HepG2 (cell line): ENCODE data around the gene FUT6. TPM values are rescaled to one million over a fixed set of nuclear protein-coding genes. Genes with fewer than 3 reads are reported as not detected.
A peak's percentile ranks its signal among the peaks of the same experiment; 100 is the strongest.

Experiments used
- ARNTL ChIP-seq: sonication (generic); formaldehyde crosslinking; IDR thresholded peaks from 2 replicates; pipeline ENCODE4 v1.4.0; 2020; ENCODE audit warnings: mild to moderate bottlenecking, missing genetic modification reagents
- BORCS8-MEF2B ChIP-seq: sonication (generic); formaldehyde crosslinking; IDR thresholded peaks from 2 replicates; pipeline ENCODE4 v1.8.0; 2022; ENCODE audit warnings: mild to moderate bottlenecking, missing genetic modification reagents
- CHD4 ChIP-seq: fragments of 200-600 bp; sonication (generic); IDR thresholded peaks from 2 replicates; pipeline ENCODE4 v1.7.0; 2017; ENCODE audit warnings: mild to moderate bottlenecking, low read length, borderline replicate concordance
- DDIT3 ChIP-seq: sonication (generic); formaldehyde crosslinking; IDR thresholded peaks from 2 replicates; pipeline ENCODE4 v1.4.0; 2020; ENCODE audit warnings: mild to moderate bottlenecking, missing genetic modification reagents
- DMAP1 ChIP-seq: IDR thresholded peaks from 2 replicates; pipeline ENCODE4 v1.6.1; 2016
- EZH2 ChIP-seq: conservative IDR thresholded peaks from 2 replicates; pipeline ENCODE4 v1.6.1; 2012; ENCODE audit warnings: mild to moderate bottlenecking, low read depth, low read length, moderate library complexity
- FOXO1 ChIP-seq: sonication (generic); formaldehyde crosslinking; IDR thresholded peaks from 2 replicates; pipeline ENCODE4 v1.4.0; 2020; ENCODE audit warnings: missing genetic modification reagents
- HMGA1 ChIP-seq: sonication (generic); formaldehyde crosslinking; conservative IDR thresholded peaks from 2 replicates; pipeline ENCODE4 v1.4.0; 2020; ENCODE audit warnings: missing genetic modification reagents
- HNRNPL ChIP-seq: fragments of 200-400 bp; formaldehyde crosslinking; IDR thresholded peaks from 2 replicates; pipeline ENCODE4 v1.6.1; 2017; ENCODE audit warnings: mild to moderate bottlenecking, low read depth, low read length
- KDM4B ChIP-seq: sonication (generic); formaldehyde crosslinking; IDR thresholded peaks from 2 replicates; pipeline ENCODE4 v1.4.0; 2020; ENCODE audit warnings: missing genetic modification reagents
- PHF8 ChIP-seq: sonication (generic); formaldehyde crosslinking; IDR thresholded peaks from 2 replicates; pipeline ENCODE4 v1.5.0; 2020; ENCODE audit warnings: missing genetic modification reagents
- SPEN ChIP-seq: sonication (generic); formaldehyde crosslinking; IDR thresholded peaks from 2 replicates; pipeline ENCODE4 v1.5.1; 2020; ENCODE audit warnings: low read depth, mild to moderate bottlenecking, missing genetic modification reagents
- ZFY ChIP-seq: sonication (generic); formaldehyde crosslinking; IDR thresholded peaks from 2 replicates; pipeline ENCODE4 v1.4.0; 2020; ENCODE audit warnings: missing genetic modification reagents
- ZNF136 ChIP-seq: sonication (generic); formaldehyde crosslinking; IDR thresholded peaks from 2 replicates; pipeline ENCODE4 v1.8.1; 2022; ENCODE audit warnings: low read depth, mild to moderate bottlenecking, moderate library complexity, missing genetic modification reagents
- ZNF253 ChIP-seq: sonication (generic); formaldehyde crosslinking; IDR thresholded peaks from 2 replicates; pipeline ENCODE4 v1.8.0; 2022; ENCODE audit warnings: mild to moderate bottlenecking, missing genetic modification reagents, borderline replicate concordance
- ZNF367 ChIP-seq: sonication (generic); formaldehyde crosslinking; IDR thresholded peaks from 2 replicates; pipeline ENCODE4 v1.4.0; 2020; ENCODE audit warnings: missing genetic modification reagents, borderline replicate concordance
- ZNF501 ChIP-seq: sonication (generic); formaldehyde crosslinking; IDR thresholded peaks from 2 replicates; pipeline ENCODE4 v1.5.1; 2020; ENCODE audit warnings: mild to moderate bottlenecking, moderate library complexity, missing genetic modification reagents
- ZNF607 ChIP-seq: sonication (generic); formaldehyde crosslinking; IDR thresholded peaks from 2 replicates; pipeline ENCODE4 v1.5.1; 2020; ENCODE audit warnings: missing genetic modification reagents, mild to moderate bottlenecking, borderline replicate concordance
- ZNF619 ChIP-seq: sonication (generic); formaldehyde crosslinking; IDR thresholded peaks from 2 replicates; pipeline ENCODE4 v1.4.0; 2020; ENCODE audit warnings: mild to moderate bottlenecking, missing genetic modification reagents
- ZNF879 ChIP-seq: sonication (generic); formaldehyde crosslinking; IDR thresholded peaks from 2 replicates; pipeline ENCODE4 v1.8.1; 2023; ENCODE audit warnings: missing genetic modification reagents
- ZSCAN20 ChIP-seq: sonication (generic); formaldehyde crosslinking; IDR thresholded peaks from 2 replicates; pipeline ENCODE4 v1.4.0; 2020; ENCODE audit warnings: missing genetic modification reagents, mild to moderate bottlenecking, borderline replicate concordance
- polyA plus RNA-seq, 8 experiments: library from polyadenylated mRNA; depleted of rRNA in 3 of 8; stranded (reverse) in 7 of 8; unstranded in 1 of 8; fragments of >200 nt; fragmentation: Illumina TruSeq in 4 of 8; extraction: Trizol in 4 of 8; gene quantifications; 2 replicates each; pipeline versions ENCODE4 v1.2.1 to v1.2.3, GENCODE V29; 2011 to 2016; ENCODE audit warnings: low read depth in 4 of 8, missing spikeins in 1 of 8, mixed read lengths in 1 of 8; ENCODE audit not compliant: insufficient read depth in 1 of 8
- total RNA-seq, 5 experiments: library from RNA; depleted of rRNA; stranded (reverse); fragments of >200 nt; fragmentation: Illumina TruSeq; extraction: Trizol; gene quantifications; 2 replicates each; pipeline ENCODE4 v1.2.3, GENCODE V29; 2016; ENCODE audit warnings: low read depth in 1 of 5
- TF ChIP-seq, protein P1 (sequence below): sonication (generic); formaldehyde crosslinking; IDR thresholded peaks from 2 replicates; pipeline ENCODE4 v1.5.1; 2020; ENCODE audit warnings: mild to moderate bottlenecking, missing genetic modification reagents
- TF ChIP-seq, protein P2 (sequence below): IDR thresholded peaks from 2 replicates; pipeline ENCODE4 v1.6.1; 2018; ENCODE audit warnings: missing genetic modification reagents
- TF ChIP-seq, protein P3 (sequence below): sonication (generic); formaldehyde crosslinking; IDR thresholded peaks from 2 replicates; pipeline ENCODE4 v1.9.0; 2021; ENCODE audit warnings: missing genetic modification reagents, mild to moderate bottlenecking, borderline replicate concordance

The FUT6 gene
- total and polyA plus RNA-seq, 2 of the 13 experiments (the other 11 are each of a cell fraction or from before 2014, with no cell fraction given) = 8.2 to 27.7 TPM

DNA sequence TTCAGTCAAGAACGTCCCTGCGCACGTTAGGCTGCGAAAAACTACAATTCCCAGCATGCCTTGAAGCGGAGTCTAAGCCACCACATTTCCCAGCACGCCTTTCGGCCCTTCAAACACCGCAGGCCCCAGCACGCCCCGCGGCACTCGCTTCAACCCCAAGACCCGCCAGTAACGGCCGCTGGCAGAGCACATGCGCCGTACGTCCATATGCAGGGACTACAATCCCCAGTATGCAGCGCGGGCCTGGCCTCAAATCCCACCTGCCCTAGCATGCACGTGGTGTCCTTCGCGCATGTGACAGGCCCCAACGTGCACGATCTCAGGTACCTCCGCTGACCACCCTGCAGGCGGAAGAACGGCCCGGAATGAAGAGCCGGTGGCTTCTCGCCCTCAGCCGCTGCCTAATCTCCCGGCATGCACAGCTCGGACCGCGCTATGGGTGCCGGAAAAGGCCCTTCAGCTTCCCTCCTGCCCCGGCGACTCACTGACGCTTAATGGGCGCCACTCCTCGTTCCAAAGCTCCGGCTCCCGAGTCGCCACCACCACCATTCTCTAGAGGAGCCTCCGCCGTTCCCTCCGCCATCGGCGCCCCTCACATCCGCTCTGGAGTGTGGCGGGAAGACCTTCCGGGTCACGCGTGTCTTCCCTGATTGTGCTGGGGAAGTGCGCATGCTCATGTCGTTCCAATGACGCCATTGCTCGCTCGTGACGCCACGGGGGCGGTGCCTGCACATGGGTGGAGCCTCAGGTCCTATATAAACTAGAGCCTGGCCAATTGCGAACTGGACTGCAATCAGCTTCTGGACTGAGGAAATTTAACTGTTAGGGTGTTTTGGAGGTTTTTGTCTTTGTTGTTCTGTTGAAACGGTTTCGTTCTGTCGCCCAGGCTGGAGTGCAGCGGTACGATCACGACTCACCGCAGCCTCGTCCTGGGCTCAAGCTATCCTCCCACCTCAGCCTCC is 48.7 kb downstream of the FUT6 start, which contains the start of gene DUS3L (continued):
- TF ChIP-seq, protein P1, sequence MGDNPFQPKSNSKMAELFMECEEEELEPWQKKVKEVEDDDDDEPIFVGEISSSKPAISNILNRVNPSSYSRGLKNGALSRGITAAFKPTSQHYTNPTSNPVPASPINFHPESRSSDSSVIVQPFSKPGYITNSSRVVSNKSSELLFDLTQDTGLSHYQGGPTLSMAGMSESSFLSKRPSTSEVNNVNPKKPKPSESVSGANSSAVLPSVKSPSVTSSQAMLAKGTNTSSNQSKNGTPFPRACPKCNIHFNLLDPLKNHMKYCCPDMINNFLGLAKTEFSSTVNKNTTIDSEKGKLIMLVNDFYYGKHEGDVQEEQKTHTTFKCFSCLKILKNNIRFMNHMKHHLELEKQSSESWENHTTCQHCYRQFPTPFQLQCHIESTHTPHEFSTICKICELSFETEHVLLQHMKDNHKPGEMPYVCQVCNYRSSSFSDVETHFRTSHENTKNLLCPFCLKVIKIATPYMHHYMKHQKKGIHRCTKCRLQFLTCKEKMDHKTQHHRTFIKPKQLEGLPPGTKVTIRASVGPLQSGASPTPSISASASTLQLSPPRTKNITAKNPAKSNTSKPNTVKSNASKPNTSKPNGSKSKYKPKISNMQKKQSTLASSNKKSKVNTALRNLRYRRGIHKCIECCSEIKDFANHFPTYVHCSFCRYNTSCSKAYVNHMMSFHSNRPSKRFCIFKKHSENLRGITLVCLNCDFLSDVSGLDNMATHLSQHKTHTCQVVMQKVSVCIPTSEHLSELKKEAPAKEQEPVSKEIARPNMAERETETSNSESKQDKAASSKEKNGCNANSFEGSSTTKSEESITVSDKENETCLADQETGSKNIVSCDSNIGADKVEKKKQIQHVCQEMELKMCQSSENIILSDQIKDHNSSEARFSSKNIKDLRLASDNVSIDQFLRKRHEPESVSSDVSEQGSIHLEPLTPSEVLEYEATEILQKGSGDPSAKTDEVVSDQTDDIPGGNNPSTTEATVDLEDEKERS (CRISPR knock-in tag) = peak; percentile 71
- TF ChIP-seq DDIT3 (CRISPR knock-in tag) (0 out of 2 replicates have a peak, but pooled peaks have one; percentile 63), PHF8 (CRISPR knock-in tag) (peak; percentile 78), EZH2 (no peak), ARNTL (peak; percentile 96), HMGA1 (CRISPR knock-in tag) (no peak), ZSCAN20 (CRISPR knock-in tag) (no peak), BORCS8-MEF2B (peak; percentile 38), HNRNPL (no peak), KDM4B (CRISPR knock-in tag) (no peak), DMAP1 (CRISPR knock-in tag) (peak; percentile 100), ZNF607 (CRISPR knock-in tag) (peak; percentile 82; the same call in 1 of the 2 replicates), ZFY (CRISPR knock-in tag) (peak; percentile 90), ZNF501 (peak; percentile 96), ZNF136 (CRISPR knock-in tag) (peak; percentile 84; the same call in 1 of the 2 replicates), FOXO1 (CRISPR knock-in tag) (peak; percentile 17; the same call in 1 of the 2 replicates), ZNF619 (CRISPR knock-in tag) (0 out of 2 replicates have a peak, but pooled peaks have one; percentile 79), ZNF367 (CRISPR knock-in tag) (no peak), ZNF253 (CRISPR knock-in tag) (peak; percentile 72; the same call in 1 of the 2 replicates), SPEN (CRISPR knock-in tag) (peak; percentile 83), ZNF879 (CRISPR knock-in tag) (no peak), CHD4 (peak; percentile 33; the same call in 1 of the 2 replicates)
- TF ChIP-seq, protein P2, sequence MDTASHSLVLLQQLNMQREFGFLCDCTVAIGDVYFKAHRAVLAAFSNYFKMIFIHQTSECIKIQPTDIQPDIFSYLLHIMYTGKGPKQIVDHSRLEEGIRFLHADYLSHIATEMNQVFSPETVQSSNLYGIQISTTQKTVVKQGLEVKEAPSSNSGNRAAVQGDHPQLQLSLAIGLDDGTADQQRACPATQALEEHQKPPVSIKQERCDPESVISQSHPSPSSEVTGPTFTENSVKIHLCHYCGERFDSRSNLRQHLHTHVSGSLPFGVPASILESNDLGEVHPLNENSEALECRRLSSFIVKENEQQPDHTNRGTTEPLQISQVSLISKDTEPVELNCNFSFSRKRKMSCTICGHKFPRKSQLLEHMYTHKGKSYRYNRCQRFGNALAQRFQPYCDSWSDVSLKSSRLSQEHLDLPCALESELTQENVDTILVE (CRISPR knock-in tag) = peak; percentile 67; the same call in 1 of the 2 replicates
- TF ChIP-seq, protein P3, sequence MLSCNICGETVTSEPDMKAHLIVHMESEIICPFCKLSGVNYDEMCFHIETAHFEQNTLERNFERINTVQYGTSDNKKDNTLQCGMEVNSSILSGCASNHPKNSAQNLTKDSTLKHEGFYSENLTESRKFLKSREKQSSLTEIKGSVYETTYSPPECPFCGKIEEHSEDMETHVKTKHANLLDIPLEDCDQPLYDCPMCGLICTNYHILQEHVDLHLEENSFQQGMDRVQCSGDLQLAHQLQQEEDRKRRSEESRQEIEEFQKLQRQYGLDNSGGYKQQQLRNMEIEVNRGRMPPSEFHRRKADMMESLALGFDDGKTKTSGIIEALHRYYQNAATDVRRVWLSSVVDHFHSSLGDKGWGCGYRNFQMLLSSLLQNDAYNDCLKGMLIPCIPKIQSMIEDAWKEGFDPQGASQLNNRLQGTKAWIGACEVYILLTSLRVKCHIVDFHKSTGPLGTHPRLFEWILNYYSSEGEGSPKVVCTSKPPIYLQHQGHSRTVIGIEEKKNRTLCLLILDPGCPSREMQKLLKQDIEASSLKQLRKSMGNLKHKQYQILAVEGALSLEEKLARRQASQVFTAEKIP (CRISPR knock-in tag) = no peak
